ENCODE results near the gene CDK14.
"Not testable (repeated sequence)": the region's sequence is repeated elsewhere in the genome, so short reads cannot be mapped to it uniquely, and the experiment has no call there.

The CDK14 gene

DNA sequence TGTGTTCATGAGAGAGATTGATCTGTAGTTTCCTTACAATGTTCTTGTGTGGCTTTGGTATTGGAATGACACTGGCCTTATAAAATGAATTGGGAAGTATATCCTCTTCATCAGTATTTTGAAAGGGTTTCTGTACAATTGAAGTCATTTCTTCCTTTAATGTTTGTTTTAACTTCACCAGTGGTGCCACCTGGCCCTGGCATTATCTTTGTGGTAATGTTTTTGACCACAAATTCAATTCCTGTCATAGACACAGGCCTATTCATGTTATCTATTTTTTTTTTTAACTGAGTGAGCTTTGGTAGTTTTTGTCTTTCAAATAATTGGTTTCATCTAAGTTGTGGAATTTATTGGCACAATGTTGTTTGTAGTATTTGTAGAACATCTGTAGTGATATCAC lies 127.7 kb downstream of the CDK14 start:
- DNase-seq = no peak

DNA sequence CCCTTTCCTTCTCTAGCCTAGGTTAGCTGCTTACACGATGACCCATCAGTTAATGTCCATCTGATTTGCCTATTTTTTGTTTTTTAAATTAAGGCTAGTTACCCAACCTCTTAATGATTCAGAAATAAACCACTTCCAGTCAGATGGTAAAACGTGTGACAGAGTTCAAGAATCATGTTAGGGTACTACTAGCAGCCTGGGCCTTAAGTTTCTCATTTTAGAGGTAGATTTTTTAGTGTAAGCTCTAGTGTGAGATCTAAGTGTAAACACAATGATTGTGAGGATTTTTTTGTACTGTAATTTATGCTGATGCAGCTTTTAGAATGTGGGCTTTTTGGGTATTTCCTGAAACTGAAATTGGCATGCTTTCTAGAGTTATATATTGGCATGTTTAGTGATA lies 130.0 kb downstream of the CDK14 start:
- no peak for DNase-seq

DNA sequence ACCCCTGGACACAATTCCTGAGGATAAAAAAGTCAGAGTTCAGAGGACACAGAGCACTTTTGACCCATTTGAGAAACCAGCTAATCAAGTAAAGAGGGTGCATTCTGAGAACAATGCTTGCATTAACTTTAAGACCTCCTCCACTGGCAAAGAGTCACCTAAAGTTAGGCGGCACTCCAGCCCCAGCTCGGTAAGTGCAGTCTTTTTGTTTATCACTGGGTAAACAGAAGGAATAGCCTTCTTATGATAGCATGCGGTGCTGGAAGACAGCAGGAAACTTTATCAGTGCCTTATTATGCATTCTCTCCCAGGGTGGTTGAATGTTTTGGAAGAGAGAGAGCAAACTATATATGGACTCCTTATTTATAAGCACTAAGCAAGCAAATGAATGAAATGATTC lies 130.5 kb downstream of the CDK14 start:
- no peak for DNase-seq

DNA sequence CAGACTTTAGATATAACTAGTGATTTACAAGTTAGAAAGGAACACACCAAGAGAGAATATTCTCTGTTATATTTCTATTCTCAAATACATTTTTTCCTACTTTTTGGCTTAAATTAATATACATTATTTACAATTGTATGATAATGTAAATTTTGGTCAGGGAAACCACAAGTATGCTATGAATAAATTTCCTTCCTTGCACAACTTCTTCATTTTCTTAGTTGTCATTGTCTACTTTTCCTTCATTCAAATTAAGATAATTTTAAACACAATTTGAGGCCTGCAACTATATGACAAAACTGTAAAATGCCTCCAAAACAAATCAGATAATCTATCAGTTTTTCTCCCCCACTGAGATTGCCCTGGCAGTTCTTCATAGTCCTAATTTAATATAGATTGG lies 131.3 kb downstream of the CDK14 start:
- DNase-seq = no peak

DNA sequence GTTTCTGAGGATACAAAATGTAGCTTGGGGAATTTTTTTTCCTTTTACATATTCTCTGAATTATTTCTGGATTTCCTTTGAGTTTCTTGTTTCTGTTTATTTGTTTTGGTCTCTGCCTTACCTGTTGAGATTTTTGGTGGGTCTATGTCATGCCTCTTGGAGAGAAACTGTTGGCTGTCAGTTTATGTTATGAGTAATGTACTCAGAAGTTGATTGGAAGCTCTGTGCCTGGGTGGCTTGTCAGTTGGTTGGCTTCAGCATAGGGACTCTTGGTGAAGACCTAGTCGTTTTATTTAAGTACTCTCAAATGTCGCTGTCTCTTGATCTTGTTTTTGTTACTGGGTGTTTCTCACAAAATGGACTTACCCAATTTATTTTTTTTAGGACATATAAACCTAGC lies 132.4 kb downstream of the CDK14 start:
- no peak for DNase-seq

DNA sequence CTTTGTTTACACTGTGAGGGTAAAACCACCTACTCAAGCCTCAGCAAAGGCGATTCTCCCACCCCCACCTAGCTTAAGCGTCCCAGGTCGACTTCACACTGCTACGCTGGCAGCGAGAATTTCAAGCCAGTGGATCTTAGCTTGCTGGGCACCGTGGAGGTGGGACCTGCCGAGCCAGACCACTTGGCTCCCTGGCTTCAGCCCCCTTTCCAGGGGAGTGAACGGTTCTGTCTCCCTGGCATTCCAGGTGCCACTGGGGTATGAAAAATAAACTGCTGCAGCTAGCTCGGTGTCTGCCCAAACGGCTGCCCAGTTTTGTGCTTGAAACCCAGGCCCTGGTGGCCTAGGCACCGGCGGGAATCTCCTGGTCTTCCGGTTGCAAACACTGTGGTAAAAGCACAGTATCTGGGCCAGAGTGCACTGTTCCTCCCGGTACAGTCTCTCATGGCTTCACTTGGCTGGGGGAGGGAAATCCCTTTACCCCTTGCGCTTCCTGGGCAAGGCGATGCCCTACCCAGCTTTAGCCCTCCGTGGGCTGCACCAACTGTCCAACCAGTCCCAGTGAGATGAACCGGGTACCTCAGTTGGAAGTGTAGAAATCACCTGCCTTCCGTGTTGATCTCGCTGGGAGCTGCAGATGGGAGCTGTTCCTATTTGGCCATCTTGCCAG lies 139.6 kb downstream of the CDK14 start:
- not testable (repeated sequence) for DNase-seq

DNA sequence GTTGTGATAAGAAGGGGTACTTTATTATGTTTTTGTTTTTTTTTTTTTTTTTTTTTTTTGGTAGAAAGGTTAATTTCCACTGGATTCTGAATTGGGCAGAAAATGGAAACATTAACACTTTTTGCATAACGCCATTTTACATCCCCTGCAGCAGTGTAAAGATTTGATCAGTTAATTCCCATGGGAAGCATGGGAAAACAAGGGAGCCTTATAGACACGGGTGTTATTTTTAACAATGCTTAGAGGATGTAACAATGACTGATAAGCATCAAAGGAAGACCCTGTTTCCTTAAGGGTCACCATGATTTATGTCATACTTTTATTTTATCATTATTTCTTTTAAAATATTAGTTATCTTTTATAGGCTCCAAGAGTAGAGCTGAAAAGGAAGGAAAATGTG lies 140.2 kb downstream of the CDK14 start:
- DNase-seq = no peak

DNA sequence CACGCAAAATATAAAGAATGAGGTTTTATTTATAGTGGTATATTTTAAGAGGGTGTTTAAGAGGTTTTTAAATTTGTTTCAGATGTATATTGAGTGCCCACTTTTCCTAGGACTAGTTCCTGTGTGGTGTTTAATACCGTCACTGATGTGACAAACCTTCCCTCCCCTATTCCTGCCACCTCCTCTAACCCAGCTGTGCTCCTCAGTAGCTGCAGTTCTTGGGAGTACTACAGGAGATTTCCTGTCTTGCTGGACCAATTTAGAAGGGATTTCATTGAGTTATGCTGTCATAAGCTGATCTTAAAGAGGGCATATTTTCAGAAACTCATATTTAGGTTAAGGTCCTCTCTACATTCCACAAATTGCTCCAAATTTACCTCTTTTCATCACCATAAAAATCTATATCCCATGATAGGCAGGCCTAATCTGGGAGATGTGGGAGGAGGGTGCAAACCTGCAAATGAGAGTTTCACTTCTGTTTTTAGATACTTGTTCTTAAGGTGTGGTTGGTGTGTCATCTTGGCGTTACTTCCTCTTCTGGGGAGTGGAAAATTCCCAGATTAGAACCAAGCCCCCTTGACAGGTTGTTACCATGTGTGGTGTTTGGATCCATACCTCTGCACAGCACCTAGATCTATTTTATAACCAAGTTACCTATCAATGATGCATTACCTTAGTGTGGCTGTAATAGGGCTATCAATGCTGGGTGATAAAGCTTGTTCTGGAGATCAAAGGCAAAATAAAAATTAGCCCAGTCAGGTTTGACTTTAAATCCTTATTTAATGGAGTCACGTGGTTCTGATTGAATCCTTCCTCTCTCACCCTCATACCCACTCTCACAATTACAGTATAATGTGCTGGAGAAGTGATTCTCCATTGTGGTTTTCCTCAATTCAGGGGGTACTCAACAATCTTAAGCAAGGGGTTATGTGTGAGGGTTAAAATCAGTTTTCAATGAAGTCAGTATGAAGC lies 141.1 kb downstream of the CDK14 start:
- no peak for DNase-seq

DNA sequence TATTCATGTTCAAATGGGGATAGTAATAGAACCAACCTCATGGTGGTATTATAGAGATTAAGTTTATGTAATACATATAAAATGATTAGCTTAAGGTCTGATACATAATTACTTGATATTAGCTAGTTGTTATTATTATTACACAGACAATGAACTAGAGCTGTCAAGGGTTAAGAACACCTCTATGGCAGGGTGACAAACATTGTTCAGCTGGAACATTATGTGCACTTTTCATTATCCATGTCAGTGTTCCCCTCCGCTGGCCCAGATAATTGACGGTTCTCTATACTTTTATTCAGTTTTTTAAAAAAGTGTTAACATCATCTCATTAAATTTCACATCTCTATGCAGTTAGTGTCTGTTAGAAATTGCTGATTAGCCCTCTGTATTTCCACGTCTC lies 142.1 kb downstream of the CDK14 start:
- no peak for DNase-seq

DNA sequence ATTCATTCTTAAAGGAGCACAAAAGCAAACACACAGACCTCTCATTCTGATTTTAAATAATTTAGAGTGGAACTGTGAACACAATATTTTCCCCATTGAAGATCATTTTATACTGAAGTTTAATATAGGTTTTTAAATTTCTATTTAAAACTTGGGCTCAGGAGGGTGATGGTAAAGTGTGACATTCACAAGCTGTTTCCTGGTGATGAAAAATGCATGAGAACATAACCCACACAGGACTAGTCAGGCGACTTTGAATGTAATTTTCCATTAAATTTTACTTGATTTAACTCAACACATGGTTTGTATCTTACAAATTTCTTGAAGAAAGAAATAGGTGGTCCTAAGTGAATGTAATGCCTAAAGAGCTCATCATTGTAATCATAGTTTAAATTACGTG lies 143.6 kb downstream of the CDK14 start:
- DNase-seq = no peak

DNA sequence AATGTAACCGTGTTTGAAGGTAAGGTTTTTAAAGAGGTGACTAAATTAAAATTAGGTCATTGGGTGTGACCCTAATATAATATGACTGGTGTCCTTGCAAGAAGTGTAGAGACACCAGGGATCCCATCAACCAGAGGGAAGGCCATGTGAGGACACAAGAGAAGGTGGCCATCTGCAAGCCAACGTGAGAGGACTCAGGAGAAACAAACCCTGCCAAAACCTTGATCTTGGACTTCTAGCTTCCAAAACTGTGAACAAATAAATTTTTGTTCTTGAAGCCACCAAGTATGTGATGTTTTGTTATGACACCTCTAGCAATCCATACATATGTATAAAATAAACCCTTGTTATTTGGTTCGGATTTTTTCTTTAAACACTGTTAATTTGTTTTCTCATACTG lies 144.3 kb downstream of the CDK14 start:
- no peak for DNase-seq

DNA sequence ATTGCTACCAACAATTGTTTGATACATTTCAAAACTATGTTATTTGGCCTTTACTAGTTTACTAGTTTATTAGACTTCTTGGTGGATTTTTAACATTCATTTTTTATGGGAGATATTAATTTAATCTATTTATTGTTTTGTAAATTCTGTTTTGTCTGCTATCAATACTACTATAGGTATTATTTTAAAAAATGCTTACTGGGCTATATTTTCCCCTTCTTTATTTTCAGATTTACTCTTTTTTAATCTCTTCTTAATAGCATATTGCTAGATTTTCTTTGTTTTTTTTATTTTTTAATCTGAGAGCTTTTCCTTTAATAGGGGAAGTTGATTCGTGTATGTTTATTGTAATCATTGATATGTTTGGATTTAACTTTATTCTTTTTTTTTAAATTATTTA lies 147.5 kb downstream of the CDK14 start:
- no peak for DNase-seq

DNA sequence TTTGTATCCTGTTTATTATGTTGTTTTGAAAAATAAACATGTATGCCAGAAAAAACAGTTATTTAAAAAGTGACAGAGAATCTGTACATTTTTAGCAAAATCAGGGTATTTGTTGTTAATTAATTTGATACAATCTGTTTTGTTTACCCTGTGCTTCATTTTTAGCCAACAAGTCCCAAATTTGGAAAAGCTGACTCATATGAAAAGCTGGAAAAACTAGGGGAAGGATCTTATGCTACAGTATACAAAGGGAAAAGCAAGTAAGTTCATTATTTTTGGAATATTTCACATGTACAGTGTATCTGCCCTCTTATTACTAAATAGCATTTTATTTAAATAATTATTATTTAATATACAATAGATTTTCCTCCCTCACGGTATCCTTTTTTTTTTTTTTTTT lies 151.4 kb downstream of the CDK14 start:
- DNase-seq = no peak

DNA sequence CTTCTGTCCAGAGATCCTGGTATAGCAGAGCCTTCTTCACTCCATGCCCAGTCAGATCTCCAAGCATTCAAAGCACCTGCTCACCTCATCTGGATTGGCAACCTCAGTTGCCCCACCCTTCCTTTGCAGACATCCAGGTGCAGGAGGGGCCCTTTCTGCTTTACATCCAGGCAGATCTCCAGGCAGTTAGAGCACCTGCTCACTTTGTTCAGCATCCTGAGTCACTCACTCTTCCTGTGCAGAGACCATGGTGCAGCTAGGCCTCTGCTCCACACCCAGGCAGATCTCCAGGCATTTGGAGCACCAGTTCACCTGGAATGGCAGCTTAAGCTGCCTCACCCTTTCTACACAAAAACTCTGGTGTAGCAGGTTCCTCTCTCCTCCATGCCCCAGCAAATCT lies 153.1 kb downstream of the CDK14 start:
- DNase-seq = no peak

DNA sequence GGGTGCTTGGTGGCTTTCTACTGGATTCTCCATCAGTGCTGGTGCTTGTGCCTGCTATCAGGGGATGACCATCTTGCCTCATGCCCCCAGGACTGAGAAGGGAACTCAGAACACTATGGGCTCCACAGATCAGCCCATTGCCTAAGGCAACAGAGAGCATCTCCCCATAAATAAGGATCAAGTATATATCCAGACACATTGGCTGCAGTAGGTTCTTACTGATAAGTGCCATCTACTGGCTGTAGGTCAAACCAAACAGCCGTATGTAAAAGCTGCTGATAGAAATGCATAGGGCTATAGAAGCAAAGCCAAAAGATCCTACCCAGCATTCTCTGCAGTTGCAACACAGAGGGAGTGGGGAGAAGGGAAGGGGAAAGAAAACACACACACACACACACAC lies 153.7 kb downstream of the CDK14 start:
- DNase-seq = no peak

DNA sequence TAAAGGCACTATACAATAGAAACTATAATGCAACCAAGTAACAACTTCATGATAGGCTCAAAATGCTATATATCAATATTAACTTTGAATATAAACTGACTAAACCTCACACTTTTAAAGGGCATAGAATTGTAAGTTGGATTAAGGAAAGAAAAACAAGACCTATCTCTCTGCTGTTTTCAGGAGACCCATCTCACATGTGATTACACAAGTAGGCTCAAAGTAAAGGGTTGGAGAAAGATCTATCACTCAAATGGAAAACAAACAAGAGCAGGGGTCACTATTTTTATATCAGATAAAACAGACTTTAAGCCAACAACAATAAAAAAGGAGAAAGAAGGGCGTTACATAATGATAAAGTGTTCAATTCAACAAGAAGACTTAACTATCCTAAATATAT lies 155.5 kb downstream of the CDK14 start:
- DNase-seq = no peak

DNA sequence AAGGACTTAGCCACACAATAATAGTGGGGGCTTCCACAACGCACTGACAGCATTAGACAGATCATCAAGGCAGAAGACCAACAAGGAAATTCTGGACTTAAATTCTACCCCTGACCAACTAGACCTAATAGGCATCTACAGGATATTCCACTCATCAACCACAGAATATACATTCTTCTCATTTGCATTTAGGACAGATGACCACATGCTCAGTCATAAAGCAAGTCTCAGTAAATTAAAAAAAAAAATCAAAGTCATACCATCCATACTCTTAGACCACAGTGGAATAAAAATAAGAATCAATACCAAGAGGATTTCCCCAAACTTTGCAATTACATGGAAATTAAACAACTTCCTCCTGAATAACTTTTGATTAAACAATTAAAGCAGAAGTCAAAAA lies 155.9 kb downstream of the CDK14 start:
- DNase-seq = no peak

DNA sequence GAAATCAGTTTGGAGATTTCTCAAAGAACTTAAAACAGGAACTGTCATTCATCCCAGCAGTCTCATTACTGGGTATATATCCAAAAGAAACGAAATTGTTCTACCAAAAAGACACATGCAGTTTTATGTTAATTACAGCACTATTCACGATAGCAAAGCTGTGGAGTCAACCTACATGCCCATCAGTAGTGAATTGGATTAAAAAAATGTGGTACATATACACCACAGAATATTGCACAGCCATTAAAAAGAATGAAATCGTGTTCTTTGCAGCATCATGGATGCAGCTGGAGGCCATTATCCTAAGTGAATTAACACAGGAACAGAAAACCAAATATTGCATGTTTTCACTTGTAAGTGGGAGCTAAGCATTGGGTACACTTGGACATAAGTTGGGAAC lies 158.9 kb downstream of the CDK14 start:
- no peak for DNase-seq

DNA sequence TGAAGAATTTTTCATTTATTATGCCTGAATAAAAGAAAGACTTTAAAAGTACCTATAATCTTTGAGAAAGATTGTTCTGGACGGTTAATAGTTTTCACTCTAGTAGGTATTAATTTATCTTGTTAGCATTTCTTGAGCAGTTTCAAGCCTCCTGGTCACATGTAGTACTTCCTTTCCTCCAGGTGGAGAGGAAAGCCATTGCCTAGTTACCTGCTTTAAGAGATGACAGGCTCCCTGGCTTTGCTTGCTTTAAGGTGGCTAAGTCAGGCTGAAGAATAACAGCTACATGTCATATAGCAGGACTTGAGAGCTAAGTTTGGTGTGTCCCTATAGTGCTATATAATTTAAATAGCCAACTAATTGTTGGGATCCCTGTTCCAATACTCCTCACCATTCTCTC lies 160.2 kb downstream of the CDK14 start:
- no peak for DNase-seq

DNA sequence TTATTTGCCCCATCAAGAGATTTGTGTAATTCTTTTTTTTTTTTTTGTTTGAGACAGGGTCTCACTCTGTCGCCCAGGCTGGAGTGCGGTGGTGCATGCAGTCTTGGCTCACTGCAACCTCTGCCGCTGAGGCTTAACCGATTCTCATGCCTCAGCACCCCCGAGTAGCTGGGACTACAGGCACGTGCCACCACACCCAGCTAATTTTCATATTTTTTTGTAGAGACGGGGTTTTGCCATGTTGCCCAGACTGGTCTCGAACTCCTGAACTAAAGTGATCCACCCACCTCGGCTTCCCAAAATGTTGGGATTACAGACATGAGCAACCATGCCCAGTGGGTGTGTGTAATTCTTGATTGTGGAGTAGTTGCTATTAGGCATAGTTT lies 161.4 kb downstream of the CDK14 start:
- DNase-seq = not testable (repeated sequence)

DNA sequence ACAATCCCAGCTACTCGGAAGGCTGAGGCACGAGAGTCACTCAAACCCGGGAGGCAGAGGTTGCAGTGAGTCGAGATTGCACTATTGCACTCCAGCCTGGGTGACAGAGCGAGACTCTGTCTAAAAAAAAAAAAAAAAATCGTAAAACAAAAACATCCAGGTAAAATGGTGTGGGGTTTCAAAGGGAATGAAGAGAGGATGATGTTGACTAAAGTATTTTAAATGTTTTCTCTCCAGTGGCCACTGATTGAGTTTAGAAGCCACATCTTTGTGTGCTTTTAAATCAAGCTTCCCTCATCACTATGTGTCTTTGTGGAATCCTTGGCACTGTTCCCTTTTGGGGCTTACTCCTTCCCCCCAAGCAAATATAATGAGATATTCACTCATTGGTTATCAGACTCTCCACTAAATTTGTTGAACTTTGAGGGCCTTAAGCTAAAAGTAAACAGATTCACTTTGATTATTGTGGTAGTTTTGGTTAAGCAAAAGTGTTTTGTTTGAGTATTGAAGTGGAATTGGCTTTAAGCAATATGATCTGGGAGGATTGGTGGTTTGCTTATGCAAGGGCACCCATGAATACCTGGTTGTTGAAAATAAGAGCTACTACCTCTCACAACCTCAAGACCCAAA lies 162.9 kb downstream of the CDK14 start:
- DNase-seq = no peak

DNA sequence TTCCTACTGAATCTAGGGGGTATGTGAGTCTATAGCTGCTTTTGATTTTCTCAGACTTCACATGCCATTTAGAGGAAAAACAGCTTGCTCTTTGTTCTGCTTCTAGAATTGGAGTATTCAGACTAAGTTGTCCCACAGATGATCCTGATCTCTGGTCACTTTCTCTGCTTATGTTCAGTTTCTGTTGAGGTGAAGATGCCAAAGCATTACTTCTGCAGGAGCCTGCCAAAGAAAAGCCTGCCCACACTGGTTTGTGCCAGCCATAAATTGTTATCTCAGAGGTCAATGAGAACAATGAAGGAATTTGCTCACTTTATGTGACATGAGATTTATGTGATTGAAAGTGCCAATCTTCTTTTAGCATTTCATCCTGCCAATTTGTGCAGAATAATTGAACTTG lies 163.6 kb downstream of the CDK14 start:
- no peak for DNase-seq

DNA sequence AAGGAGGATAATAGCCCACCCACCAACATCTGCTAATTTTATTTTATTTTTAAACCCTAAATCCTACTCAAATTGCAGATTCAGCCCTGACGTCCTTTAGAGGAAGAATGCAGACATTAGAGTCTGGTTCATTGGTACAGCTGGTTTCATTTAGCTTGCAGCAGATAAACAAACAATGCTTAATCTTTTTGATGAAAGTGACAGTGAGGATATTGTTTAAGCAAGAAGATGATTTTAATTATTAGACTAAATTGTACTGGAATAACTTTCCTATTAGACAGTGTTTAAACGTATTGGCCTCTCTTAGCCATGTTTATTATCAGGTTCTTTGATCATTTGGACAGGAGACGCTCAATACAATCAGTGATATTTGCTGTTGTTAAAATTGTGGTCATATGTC lies 164.8 kb downstream of the CDK14 start:
- no peak for DNase-seq

DNA sequence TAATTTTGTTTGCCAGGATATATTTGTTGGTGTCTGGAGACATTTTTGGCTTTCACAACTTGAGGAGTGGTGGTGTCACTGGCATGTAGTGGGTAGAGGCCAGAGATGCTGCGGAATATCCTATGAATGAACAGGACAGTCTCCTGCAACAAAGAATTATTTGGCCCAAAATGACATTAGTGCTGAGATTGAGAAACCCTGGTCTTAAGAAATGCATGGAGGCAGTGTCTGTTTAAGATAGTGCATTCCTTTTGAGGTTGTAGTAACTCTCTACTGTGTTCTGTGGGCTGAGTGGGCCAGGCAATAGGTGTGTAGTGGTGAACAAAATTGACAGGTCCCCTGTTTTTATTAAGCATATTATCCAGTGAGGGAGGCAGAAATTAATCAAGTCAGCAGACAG lies 165.5 kb downstream of the CDK14 start:
- DNase-seq = no peak
